Erythroblast (primary cell): Measurements from ENCODE around the gene REM2.

Source experiments
- GATA1 ChIP-seq: IDR thresholded peaks from 2 replicates; pipeline ENCODE4 v1.6.1; 2011; ENCODE audit warnings: low read depth, mild to moderate bottlenecking, control low read depth, low read length, moderate library complexity
- POLR2A ChIP-seq: IDR thresholded peaks from 2 replicates; pipeline ENCODE4 v1.6.1; 2011; ENCODE audit warnings: mild to moderate bottlenecking, low read length

DNA sequence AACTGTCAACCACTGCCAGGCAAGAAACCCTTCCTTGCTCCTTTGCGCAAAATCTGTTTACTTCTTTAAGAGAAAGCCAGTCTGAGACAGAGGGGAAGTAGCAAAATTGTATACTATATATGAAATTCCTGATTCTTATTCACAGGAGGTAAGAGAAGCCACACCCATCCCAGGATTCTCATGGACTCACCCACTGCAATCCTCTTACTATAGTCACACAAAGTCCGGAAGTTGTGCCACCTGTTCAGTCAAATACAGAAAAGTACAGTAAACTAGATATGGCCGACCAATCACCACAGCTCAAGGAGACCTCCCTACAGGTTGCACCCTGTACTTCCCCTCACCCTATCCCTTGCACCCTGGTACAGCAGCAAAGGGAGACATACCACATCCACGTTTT is 43.3 kb downstream of the REM2 start:
- TF ChIP-seq POLR2A (no peak), GATA1 (no peak)
